BLaER1 treated with 17β-estradiol and CSF1 and Interleukin-3, amounts not matched to agents 10 nM and 100 nM (cell line): Measurements from ENCODE around the gene SMYD5.

Experiments used
- H3K27ac ChIP-seq, 11 experiments: shearing (Covaris generic); formaldehyde crosslinking; 2 replicates each; pipeline ENCODE4 v1.8.1; 2022
- H3K27me3 ChIP-seq, 11 experiments: shearing (Covaris generic); formaldehyde crosslinking; 2 replicates each; pipeline ENCODE4 v1.8.1; 2022
- H3K36me3 ChIP-seq, 11 experiments: shearing (Covaris generic); formaldehyde crosslinking; 2 replicates each; pipeline ENCODE4 v1.8.1; 2022
- H3K4me1 ChIP-seq, 10 experiments: shearing (Covaris generic); formaldehyde crosslinking; 2 replicates each; pipeline ENCODE4 v1.8.1; 2022
- H3K4me2 ChIP-seq, 11 experiments: shearing (Covaris generic); formaldehyde crosslinking; 2 replicates each; pipeline ENCODE4 v1.8.1; 2022
- H3K4me3 ChIP-seq, 10 experiments: shearing (Covaris generic); formaldehyde crosslinking; 2 replicates each; pipeline ENCODE4 v1.8.1; 2022
- H3K9ac ChIP-seq, 11 experiments: shearing (Covaris generic); formaldehyde crosslinking; 2 replicates each; pipeline ENCODE4 v1.8.1; 2022
- H3K9me3 ChIP-seq, 11 experiments: shearing (Covaris generic); formaldehyde crosslinking; replicated peaks in 1 of 11; 2 replicates each; pipeline ENCODE4 v1.8.1; 2022
- H4K20me1 ChIP-seq, 11 experiments: shearing (Covaris generic); formaldehyde crosslinking; 2 replicates each; pipeline ENCODE4 v1.8.1; 2022
- Cebpa-rat ChIP-seq, 11 experiments: shearing (Covaris generic); IDR thresholded peaks; 2 replicates each; pipeline ENCODE4 v1.8.1; 2022

SMYD5 gene

DNA sequence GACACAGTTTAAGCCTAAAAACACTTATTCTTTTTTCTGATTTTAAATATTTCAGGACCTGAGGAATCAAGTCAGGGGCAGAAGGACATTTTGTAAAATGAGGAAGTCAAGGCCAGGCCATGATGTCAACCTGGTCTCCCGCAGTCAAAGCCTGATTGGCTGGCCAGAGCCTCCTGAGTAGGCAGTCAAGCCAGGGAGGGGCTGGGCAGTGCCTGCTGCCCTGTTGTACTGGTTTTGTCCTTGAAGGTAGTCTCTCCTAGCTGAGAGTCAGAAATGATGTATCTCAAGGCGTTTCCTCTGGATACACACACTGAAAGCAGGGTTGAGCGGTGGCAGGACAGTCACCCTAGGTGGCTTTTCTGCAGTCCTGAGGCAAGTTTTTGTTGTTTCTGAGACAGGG lies 39.9 kb downstream of the SMYD5 start:
- Histone ChIP-seq H3K4me2 (peak overlapping the region in 3 of 11 experiments; percentile 33 to 41 (median 39); a peak in 6 of 22 replicates), H3K4me3 (no peak overlapping the region), H3K9me3 (no peaks in the 10 kb centered on the region), H4K20me1 (peaks cover 18 to 100% (median 99%) of the 10 kb centered on the region in 11 experiments; a peak in 21 of 22 replicates), H3K27me3 (no peaks in the 10 kb centered on the region), H3K4me1 (peaks cover 20 to 55% (median 40%) of the 10 kb centered on the region in 10 experiments), H3K27ac (peak overlapping the region in 3 of 11 experiments; percentile 27 to 44 (median 43); a peak in 6 of 22 replicates), H3K36me3 (peaks cover 56 to 100% (median 96%) of the 10 kb centered on the region in 11 experiments), H3K9ac (peak overlapping the region in 1 of 11 experiments; percentile 2; a peak in 1 of 22 replicates)
- TF ChIP-seq Cebpa-rat (IDR thresholded peaks at IDR 0.05): no peak

DNA sequence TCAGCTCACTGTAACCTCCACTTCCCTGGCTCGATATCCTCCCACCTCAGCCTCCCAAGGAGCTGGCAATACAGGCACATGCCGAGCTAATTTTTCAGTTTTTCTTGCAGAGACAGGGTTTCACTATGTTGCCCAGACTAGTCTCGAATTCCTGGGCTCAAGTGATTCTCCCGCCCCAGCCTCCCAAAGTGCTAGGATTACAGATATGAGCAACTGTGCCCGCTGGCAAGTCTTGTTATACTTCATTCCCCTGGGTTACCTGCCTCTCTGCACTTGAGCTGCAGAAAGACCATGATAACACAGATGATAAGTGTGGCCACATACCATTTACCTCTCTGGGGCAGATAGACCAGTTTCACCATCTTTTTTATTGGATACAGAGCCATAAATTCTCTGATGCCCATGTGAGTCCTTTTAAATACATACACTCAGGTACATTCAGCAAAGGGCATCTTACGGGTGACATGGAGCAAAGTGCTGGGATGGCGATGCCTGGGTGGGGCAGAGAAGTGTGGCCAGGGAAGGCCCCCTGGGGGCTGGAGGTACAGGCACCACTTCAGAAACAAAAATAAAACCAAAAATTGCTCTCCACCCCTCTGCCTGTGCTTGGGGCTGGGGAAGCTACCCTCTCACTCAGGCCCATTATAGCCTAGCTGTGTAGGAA lies 40.4 kb downstream of the SMYD5 start:
- H3K9ac ChIP-seq: peak overlapping the region in 1 of 11 experiments; percentile 8; a peak in 1 of 22 replicates
- no peaks in the 10 kb centered on the region for H3K9me3 ChIP-seq
- H3K4me2 ChIP-seq: peak overlapping the region; percentile 0 to 41 (median 32); a peak in 13 of 22 replicates
- H3K27me3 ChIP-seq: no peaks in the 10 kb centered on the region
- no peak for TF ChIP-seq Cebpa-rat (IDR thresholded peaks at IDR 0.05)
- no peak overlapping the region for H3K4me3 ChIP-seq
- peaks cover 18 to 100% (median 96%) of the 10 kb centered on the region in 11 experiments; a peak in 21 of 22 replicates for H4K20me1 ChIP-seq
- H3K27ac ChIP-seq: peak overlapping the region in 6 of 11 experiments; percentile 3 to 44 (median 26); a peak in 5 of 22 replicates
- H3K4me1 ChIP-seq: peaks cover 20 to 58% (median 41%) of the 10 kb centered on the region in 10 experiments
- peaks cover 56 to 100% (median 96%) of the 10 kb centered on the region in 11 experiments for H3K36me3 ChIP-seq

DNA sequence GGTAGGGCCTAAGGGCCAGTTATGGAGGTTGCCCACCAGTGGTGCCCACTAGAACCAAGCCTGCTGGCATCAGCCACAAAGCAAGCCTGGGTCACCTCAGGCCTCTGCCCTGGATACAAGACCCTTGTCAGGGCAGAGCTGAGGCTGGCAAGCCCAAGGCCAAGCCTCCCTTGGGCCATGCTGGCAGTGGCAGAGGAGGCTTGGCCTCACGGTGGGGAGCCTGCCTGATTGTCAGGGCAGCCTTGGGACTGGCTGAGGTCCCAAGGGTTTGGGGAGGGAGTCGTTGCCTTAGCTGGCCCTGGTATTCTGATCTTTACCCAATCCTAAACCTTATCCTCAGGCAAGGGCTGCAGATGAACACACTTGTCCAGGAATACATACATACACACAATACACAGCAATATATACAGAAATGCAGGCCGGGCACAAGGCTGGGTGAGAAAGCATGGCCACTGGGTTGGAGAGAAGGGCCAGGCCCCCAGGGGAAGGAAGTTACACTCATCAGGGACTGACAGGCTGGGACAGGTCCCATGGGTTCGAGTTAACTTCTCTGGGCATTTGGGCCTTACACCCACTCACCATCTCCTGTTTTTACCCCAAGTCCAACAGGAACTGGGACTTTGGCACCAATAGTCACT lies 41.1 kb downstream of the SMYD5 start:
- H3K36me3 ChIP-seq: peaks cover 56 to 100% (median 96%) of the 10 kb centered on the region in 11 experiments
- peaks cover 20 to 58% (median 41%) of the 10 kb centered on the region in 10 experiments for H3K4me1 ChIP-seq
- no peak overlapping the region for H3K4me3 ChIP-seq
- no peaks in the 10 kb centered on the region for H3K9me3 ChIP-seq
- no peaks in the 10 kb centered on the region for H3K27me3 ChIP-seq
- TF ChIP-seq Cebpa-rat (IDR thresholded peaks at IDR 0.05): no peak
- H4K20me1 ChIP-seq: peaks cover 17 to 100% (median 95%) of the 10 kb centered on the region in 11 experiments; a peak in 21 of 22 replicates
- H3K27ac ChIP-seq: peak overlapping the region in 6 of 11 experiments; percentile 3 to 24 (median 16); a peak in 5 of 22 replicates
- H3K4me2 ChIP-seq: peak overlapping the region; percentile 0 to 40 (median 25); a peak in 15 of 22 replicates
- peak overlapping the region in 4 of 11 experiments; percentile 8 to 32 (median 20); a peak in 4 of 22 replicates for H3K9ac ChIP-seq

DNA sequence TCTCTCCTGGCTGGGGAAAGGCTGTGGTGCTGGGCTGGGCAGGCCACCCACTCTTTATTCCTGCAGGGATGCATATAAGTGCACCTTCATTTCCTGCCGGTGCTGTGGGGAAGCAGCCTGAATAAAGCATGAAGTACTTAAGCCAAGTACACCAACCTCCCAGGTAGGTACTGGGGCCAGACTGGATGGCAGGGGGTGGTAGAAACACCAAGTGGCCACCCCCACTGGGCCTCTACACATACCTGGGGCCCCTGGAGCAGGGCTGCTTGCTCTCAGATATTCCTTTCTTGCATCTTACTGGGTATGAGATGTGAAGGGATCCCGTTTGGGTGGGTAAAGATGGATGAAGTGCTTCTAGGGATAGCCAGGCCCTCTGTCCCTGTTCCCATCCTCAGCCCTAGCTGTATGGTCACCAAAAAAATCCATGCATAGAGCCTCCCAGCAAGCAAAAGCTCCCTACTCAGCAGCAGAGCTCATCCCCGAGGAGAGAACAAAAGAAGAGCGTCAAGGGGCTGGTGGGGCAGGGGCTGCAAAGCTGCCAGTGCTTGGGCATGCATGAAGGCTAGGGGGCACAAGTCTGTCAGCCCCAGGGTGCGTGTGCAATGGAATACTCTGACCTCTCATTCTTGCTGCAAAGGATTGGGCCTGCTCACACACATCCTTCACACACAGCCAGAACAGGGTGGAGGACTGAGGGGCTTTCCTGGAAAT lies 42.0 kb downstream of the SMYD5 start:
- peak overlapping the region in 2 of 11 experiments; percentile 16 to 22; a peak in 1 of 22 replicates for H3K4me2 ChIP-seq
- TF ChIP-seq Cebpa-rat (IDR thresholded peaks at IDR 0.05): no peak
- peaks cover 12 to 100% (median 94%) of the 10 kb centered on the region in 11 experiments; a peak in 21 of 22 replicates for H4K20me1 ChIP-seq
- peak overlapping the region in 1 of 11 experiments; percentile 23; a peak in 1 of 22 replicates for H3K27ac ChIP-seq
- H3K36me3 ChIP-seq: peaks cover 55 to 100% (median 93%) of the 10 kb centered on the region in 11 experiments
- H3K4me3 ChIP-seq: no peak overlapping the region
- no peaks in the 10 kb centered on the region for H3K9me3 ChIP-seq
- no peaks in the 10 kb centered on the region for H3K27me3 ChIP-seq
- peaks cover 20 to 64% (median 41%) of the 10 kb centered on the region in 10 experiments for H3K4me1 ChIP-seq
- 0 out of 22 replicates have a peak overlapping the region, but pooled peaks of 1 of the 11 experiments have one; percentile 23 for H3K9ac ChIP-seq

DNA sequence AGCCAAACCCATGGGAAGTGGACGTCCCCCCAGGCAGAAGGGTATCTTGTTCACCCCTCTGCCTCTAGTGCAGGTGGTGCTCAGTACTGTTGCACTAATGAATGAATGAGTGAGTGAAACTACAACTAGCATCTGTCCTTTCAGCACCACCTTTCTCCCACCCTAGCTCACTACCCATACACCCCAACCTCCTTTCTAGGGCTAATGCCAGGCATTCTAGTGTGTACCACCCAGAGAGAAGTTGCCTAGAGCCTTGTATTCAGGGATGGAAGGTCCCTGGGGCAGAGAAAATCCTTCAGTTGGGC lies 42.5 kb downstream of the SMYD5 start:
- H3K4me3 ChIP-seq: no peak overlapping the region
- peaks cover 20 to 64% (median 41%) of the 10 kb centered on the region in 10 experiments for H3K4me1 ChIP-seq
- peaks cover 12 to 100% (median 95%) of the 10 kb centered on the region in 11 experiments; a peak in 21 of 22 replicates for H4K20me1 ChIP-seq
- TF ChIP-seq Cebpa-rat (IDR thresholded peaks at IDR 0.05): no peak
- H3K36me3 ChIP-seq: peaks cover 59 to 100% (median 93%) of the 10 kb centered on the region in 11 experiments
- H3K9me3 ChIP-seq: no peaks in the 10 kb centered on the region
- no peak overlapping the region for H3K4me2 ChIP-seq
- H3K27ac ChIP-seq: no peak overlapping the region
- no peaks in the 10 kb centered on the region for H3K27me3 ChIP-seq
- H3K9ac ChIP-seq: no peak overlapping the region

DNA sequence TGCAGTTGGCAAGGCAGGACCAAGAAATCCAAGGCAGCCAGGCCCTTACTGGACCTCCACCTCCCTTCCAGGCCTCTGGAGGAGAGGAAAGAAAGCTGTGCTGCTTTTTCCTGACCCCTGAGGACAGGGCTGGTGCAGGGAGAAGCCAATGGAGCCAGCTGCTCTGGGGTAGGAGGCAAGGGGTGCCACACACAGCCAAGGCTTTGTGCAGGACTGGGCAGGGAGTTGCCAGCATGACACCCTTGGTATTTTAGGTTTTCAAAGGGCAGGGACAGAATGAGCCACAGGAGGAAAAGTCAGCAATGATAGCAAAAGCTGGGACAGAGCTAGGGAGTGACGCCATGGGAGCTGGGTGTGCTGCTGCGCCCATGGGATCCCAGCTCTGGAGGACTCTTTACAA lies 43.0 kb downstream of the SMYD5 start:
- Histone ChIP-seq H3K27ac (peak overlapping the region in 1 of 11 experiments; percentile 8; a peak in 1 of 22 replicates), H3K9ac (no peak overlapping the region), H3K4me2 (no peak overlapping the region), H3K9me3 (no peaks in the 10 kb centered on the region), H3K27me3 (no peaks in the 10 kb centered on the region), H4K20me1 (peaks cover 12 to 99% (median 93%) of the 10 kb centered on the region in 11 experiments; a peak in 21 of 22 replicates), H3K4me3 (no peak overlapping the region), H3K36me3 (peaks cover 61 to 100% (median 93%) of the 10 kb centered on the region in 11 experiments), H3K4me1 (peaks cover 20 to 64% (median 41%) of the 10 kb centered on the region in 10 experiments)
- no peak for TF ChIP-seq Cebpa-rat (IDR thresholded peaks at IDR 0.05)

DNA sequence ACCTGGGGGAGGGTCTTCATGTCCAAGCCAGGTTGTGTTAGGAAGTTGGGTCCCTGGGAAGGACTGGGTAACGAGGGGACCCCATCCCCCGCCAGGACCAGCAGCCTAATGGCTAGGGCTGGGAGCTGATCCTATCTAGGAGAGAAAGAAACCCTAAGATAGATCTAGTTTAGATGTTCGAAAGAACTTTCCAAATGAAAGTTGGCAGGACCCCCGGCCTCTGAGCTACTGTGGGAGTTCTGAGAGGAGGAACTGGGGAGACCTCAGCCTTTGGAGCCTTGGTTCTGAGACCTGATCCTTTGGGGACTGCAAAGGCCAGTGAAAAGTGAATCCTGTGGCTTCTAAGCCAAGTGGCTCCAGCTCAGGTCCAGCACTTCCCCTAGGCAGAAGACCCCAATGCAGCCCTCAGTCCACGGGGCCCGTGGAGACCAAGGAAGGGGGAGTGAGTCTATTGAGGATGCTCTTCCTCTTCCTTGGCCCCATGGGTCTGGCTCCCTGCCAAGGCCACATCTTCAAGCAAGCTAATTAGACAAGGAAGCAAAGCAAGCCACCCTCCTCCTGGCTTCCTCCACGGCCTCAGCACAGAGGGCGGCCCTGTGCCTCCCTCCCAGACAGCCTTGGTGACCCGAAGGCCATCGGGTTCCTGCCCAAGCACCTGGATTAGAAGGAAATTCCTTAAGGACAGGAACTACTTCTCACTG lies 43.5 kb downstream of the SMYD5 start:
- Histone ChIP-seq H4K20me1 (peaks cover 12 to 99% (median 88%) of the 10 kb centered on the region in 11 experiments; a peak in 21 of 22 replicates), H3K9me3 (no peaks in the 10 kb centered on the region), H3K27ac (peak overlapping the region in 3 of 11 experiments; percentile 7 to 35 (median 8); a peak in 2 of 22 replicates), H3K4me3 (no peak overlapping the region), H3K9ac (peak overlapping the region in 6 of 11 experiments; percentile 11 to 54 (median 22); a peak in 5 of 22 replicates), H3K4me2 (peak overlapping the region in 5 of 11 experiments; percentile 6 to 60 (median 44); a peak in 11 of 22 replicates), H3K36me3 (peaks cover 61 to 100% (median 93%) of the 10 kb centered on the region in 11 experiments), H3K4me1 (peaks cover 20 to 61% (median 40%) of the 10 kb centered on the region in 10 experiments), H3K27me3 (no peaks in the 10 kb centered on the region)
- TF ChIP-seq Cebpa-rat (IDR thresholded peaks at IDR 0.05): no peak
